Vagina (tissue), 2 donors: Measurements from ENCODE around the gene FUT7. TPM values are rescaled to one million over a fixed set of nuclear protein-coding genes. Genes with fewer than 3 reads are reported as not detected.

Experiments
- DNase-seq, 2 donors: peaks; one replicate each; pipeline ENCODE4 v3.0.0-alpha.2; 2017; ENCODE audit errors: extremely low spot score in 2 of 2
- H3K27ac ChIP-seq: fragments of 200-600 bp; sonication (generic); one replicate; pipeline ENCODE4 v1.5.1; 2019
- H3K27me3 ChIP-seq: fragments of 200-600 bp; sonication (generic); one replicate; pipeline ENCODE4 v1.5.1; 2019
- H3K36me3 ChIP-seq, 2 donors: fragments of 200-600 bp; sonication (generic); one replicate each; pipeline ENCODE4 v1.5.1; 2017 to 2019
- H3K4me1 ChIP-seq: fragments of 200-600 bp; sonication (generic); one replicate; pipeline ENCODE4 v1.5.1; 2019
- H3K4me3 ChIP-seq, 2 donors: fragments of 200-600 bp; sonication (generic); 1 replicate in 1 of 2; 2 replicates in 1 of 2; pipeline ENCODE4 v1.5.1; 2016 to 2019
- H3K9me3 ChIP-seq: fragments of 200-600 bp; sonication (generic); one replicate; pipeline ENCODE4 v1.5.1; 2019
- CTCF ChIP-seq, 3 experiments: fragments of 450-650 bp in 2 of 3; fragments of 200-600 bp in 1 of 3; sonication (generic) in 1 of 3; IDR thresholded peaks; one replicate each; pipeline ENCODE4 v1.5.1; 2017 to 2019; ENCODE audit warnings: antibody characterized with exemption in 3 of 3, mild to moderate bottlenecking in 2 of 3, moderate library complexity in 2 of 3
- POLR2A ChIP-seq, 2 donors: fragments of 450-650 bp; IDR thresholded peaks; one replicate each; pipeline ENCODE4 v1.6.1; 2017; ENCODE audit warnings: antibody characterized with exemption in 2 of 2, mild to moderate bottlenecking in 2 of 2, moderate library complexity in 2 of 2
- POLR2AphosphoS5 ChIP-seq, 2 donors: sonication (generic); formaldehyde crosslinking; IDR thresholded peaks; one replicate each; pipeline ENCODE4 v1.9.0; 2017; ENCODE audit warnings: antibody characterized with exemption in 2 of 2, mild to moderate bottlenecking in 2 of 2, low read depth in 1 of 2; ENCODE audit not compliant: insufficient read depth in 1 of 2
- intact Hi-C: fragments of 100-400 bp; cut with DNase I; formaldehyde crosslinking; loops from one replicate; pipeline ENCODE4 v1.15.1; 2023
- total RNA-seq: library from RNA; depleted of rRNA; stranded (reverse); fragments of >200 nt; gene quantifications from one replicate; pipeline ENCODE4 v1.2.3, GENCODE V29; 2016

Gene FUT7
- total RNA-seq, 1 donor from 2014 or later = not detected

- Histone ChIP-seq H3K4me3 (peak overlapping the region; percentile 68 to 77), H3K36me3 (peaks cover 0 to 34% of the 10 kb centered on the region in 2 donors), H3K27ac (peak overlapping the region; percentile 77), H3K4me1 (peaks cover 31% of the 10 kb centered on the region), H3K9me3 (no peaks in the 10 kb centered on the region), H3K27me3 (no peaks in the 10 kb centered on the region)
- TF ChIP-seq CTCF (IDR thresholded peaks at IDR 0.05) = no peak
- TF ChIP-seq POLR2AphosphoS5 (IDR thresholded peaks at IDR 0.05; ENCODE audit: insufficient read depth in 1 of 2, low read depth in 1 of 2) = peak in 1 of 2 donors; percentile 28
- no peak for TF ChIP-seq POLR2A (IDR thresholded peaks at IDR 0.05)
- no peak for DNase-seq
- intact Hi-C loops = no loop called here
These were observed 46.1 kb upstream of the FUT7 start for GRCh38 chr9:137077758-137078693.

- intact Hi-C loops = no loop called here
- TF ChIP-seq POLR2A (IDR thresholded peaks at IDR 0.05) = peak in 1 of 2 donors; percentile 66
- no peak for TF ChIP-seq CTCF (IDR thresholded peaks at IDR 0.05)
- peak; percentile 24 to 43 for TF ChIP-seq POLR2AphosphoS5 (IDR thresholded peaks at IDR 0.05; ENCODE audit: insufficient read depth in 1 of 2, low read depth in 1 of 2)
- Histone ChIP-seq H3K9me3 (no peaks in the 10 kb centered on the region), H3K4me3 (peak within 1 kb of the TSS; percentile 68 to 77), H3K4me1 (peaks cover 25% of the 10 kb centered on the region), H3K27me3 (no peaks in the 10 kb centered on the region), H3K36me3 (peaks cover 0 to 34% of the 10 kb centered on the region in 2 donors), H3K27ac (peak within 1 kb of the TSS; percentile 77)
- no peak for DNase-seq
These were observed 45.3 kb upstream of the FUT7 start, which contains the start of gene UAP1L1 for GRCh38 chr9:137077010-137077747. Gene UAP1L1, plus strand, starts transcription at chr9:137077517. Its CDS starts 16 bp downstream, at chr9:137077533.

- Histone ChIP-seq H3K27me3 (no peaks in the 10 kb centered on the region), H3K36me3 (peaks cover 0 to 29% of the 10 kb centered on the region in 2 donors), H3K9me3 (no peaks in the 10 kb centered on the region), H3K4me1 (peaks cover 25% of the 10 kb centered on the region), H3K27ac (peak overlapping the region; percentile 77), H3K4me3 (peak overlapping the region; percentile 68 to 77)
- TF ChIP-seq POLR2A (IDR thresholded peaks at IDR 0.05) (no peak), CTCF (IDR thresholded peaks at IDR 0.05) (no peak), POLR2AphosphoS5 (IDR thresholded peaks at IDR 0.05; ENCODE audit: insufficient read depth in 1 of 2, low read depth in 1 of 2) (no peak)
- no peak for DNase-seq
- intact Hi-C loops = no loop called here
These were observed 44.7 kb upstream of the FUT7 start for GRCh38 chr9:137076636-137077009.

GRCh38 chr9:137075275-137075775, 43.4 kb upstream of the FUT7 start:
- no peak for DNase-seq
- H3K9me3 ChIP-seq = no peaks in the 10 kb centered on the region
- H3K27me3 ChIP-seq = no peaks in the 10 kb centered on the region
- H3K4me3 ChIP-seq = no peak overlapping the region
- no peak overlapping the region for H3K27ac ChIP-seq
- TF ChIP-seq CTCF (IDR thresholded peaks at IDR 0.05) = no peak
- no peak for TF ChIP-seq POLR2A (IDR thresholded peaks at IDR 0.05)
- no peak for TF ChIP-seq POLR2AphosphoS5 (IDR thresholded peaks at IDR 0.05; ENCODE audit: insufficient read depth in 1 of 2, low read depth in 1 of 2)
- peaks cover 0 to 18% of the 10 kb centered on the region in 2 donors for H3K36me3 ChIP-seq
- intact Hi-C loops = no loop called here
- H3K4me1 ChIP-seq = peaks cover 34% of the 10 kb centered on the region
